ENCODE measurements around the gene AMDHD2.
"Not testable (repeated sequence)": the region's sequence is repeated elsewhere in the genome, so short reads cannot be mapped to it uniquely, and the experiment has no call there.

- not testable (repeated sequence) for TF ChIP-seq CTCF (tag by site-specific recombination; IDR thresholded peaks at IDR 0.05); ZNF132 (tag by site-specific recombination; IDR thresholded peaks at IDR 0.05; ENCODE audit: borderline replicate concordance); ZNF670 (tag by site-specific recombination; IDR thresholded peaks at IDR 0.05; ENCODE audit: low read depth); GLI4 (tag by site-specific recombination; IDR thresholded peaks at IDR 0.05); TCF7L2 (IDR thresholded peaks at IDR 0.05; ENCODE audit: borderline replicate concordance, low read depth, low read length); REPIN1 (tag by site-specific recombination; IDR thresholded peaks at IDR 0.05; ENCODE audit: low read depth); ZNF585B (tag by site-specific recombination; IDR thresholded peaks at IDR 0.05); ZNF830 (tag by site-specific recombination; IDR thresholded peaks at IDR 0.05; ENCODE audit: low read depth)
Observed at GRCh38 chr16:2560798-2561133, 40.6 kb downstream of the AMDHD2 start.
